Measurements from ENCODE around the gene IPCEF1.

IPCEF1 gene

GRCh38 chr6:154386848-154387717, 30.5 kb upstream of the IPCEF1 start:
- H3K4me3 ChIP-seq (ENCODE audit: low read depth, low read length): no peak overlapping the region
- TF ChIP-seq, protein P1, sequence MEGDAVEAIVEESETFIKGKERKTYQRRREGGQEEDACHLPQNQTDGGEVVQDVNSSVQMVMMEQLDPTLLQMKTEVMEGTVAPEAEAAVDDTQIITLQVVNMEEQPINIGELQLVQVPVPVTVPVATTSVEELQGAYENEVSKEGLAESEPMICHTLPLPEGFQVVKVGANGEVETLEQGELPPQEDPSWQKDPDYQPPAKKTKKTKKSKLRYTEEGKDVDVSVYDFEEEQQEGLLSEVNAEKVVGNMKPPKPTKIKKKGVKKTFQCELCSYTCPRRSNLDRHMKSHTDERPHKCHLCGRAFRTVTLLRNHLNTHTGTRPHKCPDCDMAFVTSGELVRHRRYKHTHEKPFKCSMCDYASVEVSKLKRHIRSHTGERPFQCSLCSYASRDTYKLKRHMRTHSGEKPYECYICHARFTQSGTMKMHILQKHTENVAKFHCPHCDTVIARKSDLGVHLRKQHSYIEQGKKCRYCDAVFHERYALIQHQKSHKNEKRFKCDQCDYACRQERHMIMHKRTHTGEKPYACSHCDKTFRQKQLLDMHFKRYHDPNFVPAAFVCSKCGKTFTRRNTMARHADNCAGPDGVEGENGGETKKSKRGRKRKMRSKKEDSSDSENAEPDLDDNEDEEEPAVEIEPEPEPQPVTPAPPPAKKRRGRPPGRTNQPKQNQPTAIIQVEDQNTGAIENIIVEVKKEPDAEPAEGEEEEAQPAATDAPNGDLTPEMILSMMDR (IDR thresholded peaks at IDR 0.05; ENCODE audit: borderline replicate concordance, insufficient read depth, low read depth, low read length): no peak

DNA sequence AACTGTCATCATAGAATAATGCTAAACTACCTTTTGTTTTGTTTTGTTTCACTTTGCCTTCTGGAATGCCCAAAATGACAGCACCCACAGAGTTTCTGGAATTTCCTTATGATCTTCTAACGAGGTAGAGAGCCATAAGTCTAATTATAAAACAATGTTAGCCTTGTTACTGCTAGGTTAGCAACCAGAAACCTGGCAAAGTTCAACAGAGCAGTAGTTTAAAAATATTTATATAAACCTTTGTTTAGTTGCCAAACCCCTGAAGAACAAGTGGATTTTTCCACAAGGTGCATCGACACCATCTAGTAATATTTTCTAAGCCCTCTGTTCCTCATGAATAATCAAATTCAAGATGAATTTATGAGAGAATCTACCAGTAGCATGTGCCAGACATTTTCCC, 27.6 kb upstream of the IPCEF1 start:
- TF ChIP-seq, protein P1 (IDR thresholded peaks at IDR 0.05; ENCODE audit: borderline replicate concordance, insufficient read depth, low read depth, low read length): no peak
- H3K4me3 ChIP-seq (ENCODE audit: low read depth, low read length): no peak overlapping the region

- no peak overlapping the region for H3K4me3 ChIP-seq (ENCODE audit: low read depth, low read length)
- TF ChIP-seq, protein P1 (IDR thresholded peaks at IDR 0.05; ENCODE audit: borderline replicate concordance, insufficient read depth, low read depth, low read length): no peak
Measured at GRCh38 chr6:154383273-154383672, 26.7 kb upstream of the IPCEF1 start.

DNA sequence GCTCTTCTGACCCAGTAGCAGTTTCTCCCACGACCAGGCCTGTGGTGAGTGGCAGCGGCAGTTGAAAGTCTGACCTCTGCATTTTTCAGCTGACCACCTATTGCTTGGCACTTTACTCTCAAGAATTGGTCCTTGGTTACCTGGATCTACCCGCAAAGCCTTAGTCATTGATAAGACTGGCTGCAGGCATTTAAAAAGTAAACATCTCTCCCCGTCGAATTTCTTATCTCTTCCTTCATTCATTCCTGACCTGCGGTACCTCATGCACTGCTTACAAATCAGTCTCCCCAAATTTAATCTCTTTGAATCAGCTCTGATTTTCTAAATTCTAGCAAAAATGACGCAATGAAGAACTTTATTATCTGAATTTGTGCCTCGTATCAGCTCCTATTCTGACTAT, 26.1 kb upstream of the IPCEF1 start:
- TF ChIP-seq, protein P1 (IDR thresholded peaks at IDR 0.05; ENCODE audit: borderline replicate concordance, insufficient read depth, low read depth, low read length): no peak
- H3K4me3 ChIP-seq (ENCODE audit: low read depth, low read length): no peak overlapping the region

GRCh38 chr6:154381548-154381947, 24.9 kb upstream of the IPCEF1 start:
- TF ChIP-seq, protein P1 (IDR thresholded peaks at IDR 0.05; ENCODE audit: borderline replicate concordance, insufficient read depth, low read depth, low read length): no peak
- no peak overlapping the region for H3K4me3 ChIP-seq (ENCODE audit: low read depth, low read length)

- TF ChIP-seq, protein P1 (IDR thresholded peaks at IDR 0.05; ENCODE audit: borderline replicate concordance, insufficient read depth, low read depth, low read length): no peak
- no peak overlapping the region for H3K4me3 ChIP-seq (ENCODE audit: low read depth, low read length)
Measured at GRCh38 chr6:154380741-154381140, 24.1 kb upstream of the IPCEF1 start.

DNA sequence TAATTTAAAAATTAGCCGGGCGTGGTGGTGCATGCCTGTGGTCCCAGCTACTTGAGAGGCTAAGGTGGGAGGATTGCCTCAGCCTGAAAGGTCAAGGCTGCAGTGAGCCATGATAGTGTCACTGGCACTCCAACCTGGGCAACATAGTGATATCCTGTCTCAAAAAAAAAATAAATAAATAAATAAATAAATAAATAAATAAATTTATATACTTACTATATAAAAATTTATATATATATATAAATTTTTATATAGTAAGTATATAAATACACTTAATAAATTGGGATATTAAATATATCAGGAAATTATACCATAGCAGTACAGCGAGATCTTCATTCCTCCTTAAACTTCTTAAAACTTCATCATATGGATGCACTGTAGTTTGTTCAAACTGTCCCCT, 23.0 kb upstream of the IPCEF1 start:
- TF ChIP-seq, protein P1 (IDR thresholded peaks at IDR 0.05; ENCODE audit: borderline replicate concordance, insufficient read depth, low read depth, low read length): no peak
- no peak overlapping the region for H3K4me3 ChIP-seq (ENCODE audit: low read depth, low read length)
